NCI-H187 (cell line): ENCODE measurements around the gene CPVL.
A peak's percentile ranks its signal among the peaks of the same experiment; 100 is the strongest.

Source experiments
- DNase-seq, 2 experiments: peaks; one replicate each; lab custom pipeline; 2025; lab: John Stamatoyannopoulos, UW

CPVL gene

GRCh38 chr7:29003703-29004102 lies 142.6 kb downstream of the CPVL start:
- no peak for DNase-seq

DNA sequence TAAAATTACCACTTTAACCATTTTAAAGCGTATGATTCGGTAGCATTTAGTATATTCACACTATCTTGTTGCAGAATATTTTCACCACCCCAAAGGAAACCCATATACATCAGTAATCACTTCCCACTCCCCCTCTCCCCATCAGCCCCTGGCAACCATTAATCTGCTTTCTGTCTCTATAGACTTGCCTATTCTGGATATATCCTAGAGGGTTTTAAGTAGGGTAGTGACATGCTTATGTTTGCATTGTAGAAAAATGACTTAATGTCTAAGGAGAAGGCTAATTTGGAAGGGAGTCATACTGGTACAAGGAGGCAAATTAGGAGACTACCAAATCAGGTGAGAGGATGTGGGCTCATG lies 145.6 kb downstream of the CPVL start:
- DNase-seq = no peak

- DNase-seq = no peak
Observed at GRCh38 chr7:28999895-29000716, 146.2 kb downstream of the CPVL start.

DNA sequence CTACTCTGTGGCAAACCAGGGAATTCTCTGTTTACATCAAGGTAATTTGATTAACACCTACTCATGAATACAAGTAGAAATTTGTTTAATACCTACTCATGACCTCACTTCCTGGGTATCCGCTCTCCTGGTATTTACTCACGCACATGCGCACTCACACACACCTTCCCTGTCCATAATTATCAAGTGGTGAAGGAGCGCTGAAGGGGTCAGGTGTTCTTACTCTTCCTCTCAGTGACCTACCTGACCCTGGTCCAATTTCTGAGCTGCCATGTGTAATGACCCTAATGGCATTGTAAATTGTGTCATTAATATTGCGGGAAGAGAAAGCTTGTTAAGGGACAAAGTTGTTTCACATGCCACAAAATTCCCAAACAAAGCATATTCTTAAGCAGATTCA lies 146.9 kb downstream of the CPVL start:
- DNase-seq = no peak

GRCh38 chr7:28998105-28998504 lies 148.2 kb downstream of the CPVL start:
- peak in 1 of 2 experiments; percentile 35 for DNase-seq

- DNase-seq = no peak
Observed at GRCh38 chr7:28996836-28997235, 149.5 kb downstream of the CPVL start.

- no peak for DNase-seq
Observed at GRCh38 chr7:28993371-28993770, 153.0 kb downstream of the CPVL start.

GRCh38 chr7:28992798-28993197 lies 153.5 kb downstream of the CPVL start:
- no peak for DNase-seq

- no peak for DNase-seq
Observed at GRCh38 chr7:28990200-28990960, 156.0 kb downstream of the CPVL start.

GRCh38 chr7:28989211-28989980 lies 156.9 kb downstream of the CPVL start:
- no peak for DNase-seq

DNA sequence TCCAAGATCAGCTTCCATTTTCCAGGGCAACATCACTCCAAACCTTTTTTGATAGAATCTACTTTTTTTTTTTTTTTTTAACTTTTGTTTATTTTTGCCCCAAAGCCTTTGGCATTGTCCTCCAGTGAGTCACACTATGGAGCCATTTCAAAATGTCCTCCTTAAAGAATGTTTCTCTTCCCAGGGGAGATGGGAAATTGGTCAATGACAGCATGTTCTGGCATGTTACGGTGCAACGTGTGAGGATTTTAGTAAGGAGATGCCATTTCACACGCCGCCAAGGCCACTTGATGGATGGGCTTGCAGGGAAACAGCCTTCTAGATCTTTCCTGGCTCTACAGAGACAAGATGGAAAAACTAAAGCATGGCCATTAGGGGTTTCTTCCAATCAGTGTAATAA lies 157.5 kb downstream of the CPVL start:
- no peak for DNase-seq

DNA sequence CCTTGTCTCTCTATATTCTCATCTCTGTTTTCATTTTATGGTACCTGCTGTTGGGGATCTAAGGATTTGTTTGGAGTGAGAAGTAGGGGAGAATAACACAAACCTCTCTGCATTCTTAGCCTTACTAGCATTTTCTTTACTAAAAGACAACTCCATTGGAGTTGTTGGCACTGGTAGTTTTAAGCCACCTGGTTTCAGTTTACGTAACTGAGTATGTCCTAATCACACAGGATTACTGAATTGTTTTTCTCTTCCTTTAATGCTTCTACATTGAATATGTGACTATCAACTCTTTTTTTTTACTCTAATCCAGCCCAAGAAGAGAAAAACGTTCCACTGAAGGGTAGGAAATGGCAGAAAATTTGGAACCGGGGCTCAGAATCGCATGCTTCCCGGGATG lies 158.2 kb downstream of the CPVL start:
- DNase-seq = no peak

DNA sequence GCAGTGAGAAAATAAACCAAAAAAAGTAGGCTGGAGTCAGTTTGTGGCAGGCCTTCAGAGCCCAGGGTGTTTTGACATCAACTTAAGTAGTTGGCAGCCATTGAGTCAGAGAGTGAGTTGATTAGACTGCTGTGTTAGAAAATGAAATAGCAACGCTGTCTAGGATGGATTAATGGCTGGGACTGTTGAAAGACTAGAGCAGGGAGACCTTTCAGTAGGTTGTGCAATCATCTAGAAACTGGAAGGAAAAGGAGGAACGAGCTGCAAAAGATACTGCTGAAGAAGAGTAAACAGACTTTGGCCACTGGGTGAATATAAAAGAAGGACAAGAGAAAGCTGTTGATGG lies 159.6 kb downstream of the CPVL start:
- DNase-seq = no peak

DNA sequence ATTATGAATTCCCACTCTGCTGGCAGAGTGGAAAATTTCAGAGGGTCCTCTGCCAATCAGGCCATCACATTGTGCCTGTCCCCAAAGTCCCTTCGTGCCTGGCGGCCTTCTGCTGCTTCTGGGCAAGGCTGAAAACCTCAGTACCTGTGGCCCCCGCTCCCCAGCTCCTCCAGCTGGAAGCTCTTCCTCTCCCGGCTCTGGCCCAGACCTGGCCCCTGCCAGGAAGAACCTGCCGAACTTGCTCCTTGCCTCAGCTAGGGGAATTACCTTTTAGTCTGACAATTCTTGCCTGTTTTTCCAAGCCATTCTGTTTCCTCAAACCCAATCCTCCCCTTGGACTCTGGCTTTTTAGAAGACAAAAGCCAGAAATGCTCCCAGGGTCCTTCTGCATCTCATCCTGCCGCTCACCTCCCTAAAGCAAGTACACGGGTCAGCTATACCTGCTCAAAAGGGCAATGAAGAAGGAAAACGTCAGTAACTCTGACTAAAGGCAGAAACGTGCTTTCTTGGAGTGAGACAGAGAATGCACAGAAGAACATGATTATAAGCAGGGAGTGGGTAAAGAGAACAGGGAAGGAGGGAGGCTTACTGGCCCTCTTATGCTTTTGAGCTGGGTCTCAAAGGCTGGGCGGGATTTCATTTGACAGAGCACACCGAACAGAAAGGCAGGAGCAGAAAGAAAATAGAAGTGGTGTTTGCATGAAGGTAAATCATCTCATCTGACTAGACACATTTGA lies 160.1 kb downstream of the CPVL start:
- no peak for DNase-seq

DNA sequence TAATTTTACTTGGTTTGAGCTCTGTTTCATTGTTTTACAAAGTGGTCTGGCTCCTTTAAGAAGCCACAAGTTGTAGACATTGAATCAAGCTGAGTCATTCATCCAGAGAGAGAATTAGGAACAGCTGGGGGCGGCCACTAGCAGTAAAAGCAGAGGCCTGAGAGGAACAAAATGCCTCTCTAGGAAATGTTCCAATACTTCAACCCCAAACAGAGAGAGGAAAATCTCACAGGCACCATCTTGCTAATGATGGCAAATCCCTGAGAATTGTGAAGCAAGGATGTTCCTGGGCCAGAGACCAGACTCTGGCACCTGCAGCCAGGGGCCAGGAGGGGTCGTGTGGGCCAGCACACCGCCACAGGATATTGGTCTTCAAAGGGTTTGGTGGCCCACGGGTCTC lies 161.7 kb downstream of the CPVL start:
- peak in 1 of 2 experiments; percentile 8 for DNase-seq

DNA sequence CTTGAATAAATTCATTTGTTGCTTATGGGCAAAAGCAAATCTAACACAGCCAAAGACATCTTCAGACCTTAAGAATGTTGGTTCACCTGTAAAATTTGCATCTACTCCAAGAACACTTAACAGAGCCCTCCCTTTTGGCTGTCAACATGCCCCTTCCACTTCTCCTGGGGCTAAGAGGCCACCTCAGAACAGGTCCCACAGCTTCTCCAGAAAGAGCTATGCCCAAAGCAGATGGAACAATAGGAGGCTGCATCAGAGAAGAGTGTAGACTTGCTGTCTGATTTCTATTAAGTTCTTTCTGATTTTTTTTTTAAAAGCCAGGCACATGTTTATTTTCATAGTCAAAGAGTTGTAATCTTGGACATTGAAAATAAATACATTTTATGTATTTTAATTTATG lies 162.1 kb downstream of the CPVL start:
- DNase-seq = no peak

DNA sequence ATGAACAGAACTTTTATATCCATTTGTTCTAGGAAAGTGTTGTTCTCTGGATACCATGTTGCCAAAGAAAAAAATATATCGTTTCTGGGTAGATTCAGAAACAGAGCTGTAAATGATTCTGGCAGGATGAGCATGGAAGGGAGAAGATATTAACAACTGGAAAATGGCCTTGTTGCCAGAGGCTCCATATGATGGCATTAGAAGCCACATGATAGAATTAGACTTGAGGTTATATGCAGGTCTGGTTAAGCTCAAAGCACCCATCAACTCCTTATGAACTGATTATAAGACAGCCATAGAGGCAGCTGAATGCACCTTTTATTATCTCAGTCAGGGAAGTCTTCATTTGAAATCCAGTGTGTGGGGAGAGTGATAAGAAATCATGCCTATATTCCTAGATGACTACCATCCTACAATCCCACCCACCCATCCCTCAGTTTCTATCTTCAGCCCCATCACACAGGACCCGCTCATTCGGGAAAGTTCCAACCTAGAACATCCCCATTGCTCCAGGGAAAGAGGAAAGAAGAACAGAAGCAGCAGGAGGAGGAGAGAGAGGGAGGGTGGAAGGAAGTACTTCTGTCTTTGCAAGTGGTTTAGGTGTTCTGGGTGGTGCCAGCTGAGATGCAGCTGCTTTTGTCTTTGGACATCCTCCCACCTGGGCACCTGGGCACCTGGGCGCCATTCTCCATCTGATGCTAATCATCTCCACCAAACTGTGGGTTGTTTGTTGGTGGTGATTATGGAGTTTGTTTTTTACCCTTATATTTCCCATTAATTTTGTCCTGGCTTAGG lies 162.7 kb downstream of the CPVL start:
- no peak for DNase-seq

GRCh38 chr7:28981161-28981465 lies 165.2 kb downstream of the CPVL start:
- DNase-seq = no peak

DNA sequence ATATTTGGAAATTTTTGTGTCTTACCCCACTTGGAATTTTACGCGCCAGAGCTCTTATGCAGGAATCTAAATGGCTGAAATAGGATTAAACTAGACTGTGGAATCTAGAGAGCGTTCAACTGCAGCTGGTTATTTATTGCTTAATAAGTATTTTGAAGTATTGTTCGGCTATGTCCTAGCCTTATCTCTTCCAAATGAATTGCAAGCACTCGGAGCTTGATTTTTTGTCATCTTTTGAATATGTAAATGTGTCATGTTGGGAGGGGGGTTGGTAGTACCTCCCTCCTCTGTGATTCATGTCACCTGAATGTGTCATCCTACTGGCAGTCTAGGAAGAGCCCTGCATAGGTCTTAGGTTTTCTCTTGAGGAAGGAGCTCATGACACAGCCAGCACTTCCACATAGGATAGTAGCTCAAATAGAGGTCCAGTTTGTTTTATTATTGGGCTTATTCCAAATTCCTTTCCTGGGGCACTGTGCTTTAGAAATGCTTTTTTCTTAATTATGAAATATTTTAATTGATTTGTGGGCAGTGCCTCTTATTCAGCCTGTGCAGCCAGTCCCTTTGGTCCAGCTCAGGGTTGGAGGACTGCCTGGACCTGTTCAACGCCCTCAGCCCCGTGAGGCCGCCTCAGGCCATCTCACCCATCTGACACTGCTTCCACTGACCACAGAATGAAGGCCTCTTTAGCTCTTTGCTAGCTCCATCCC lies 165.7 kb downstream of the CPVL start:
- DNase-seq = no peak

GRCh38 chr7:28979776-28980175 lies 166.6 kb downstream of the CPVL start:
- no peak for DNase-seq

DNA sequence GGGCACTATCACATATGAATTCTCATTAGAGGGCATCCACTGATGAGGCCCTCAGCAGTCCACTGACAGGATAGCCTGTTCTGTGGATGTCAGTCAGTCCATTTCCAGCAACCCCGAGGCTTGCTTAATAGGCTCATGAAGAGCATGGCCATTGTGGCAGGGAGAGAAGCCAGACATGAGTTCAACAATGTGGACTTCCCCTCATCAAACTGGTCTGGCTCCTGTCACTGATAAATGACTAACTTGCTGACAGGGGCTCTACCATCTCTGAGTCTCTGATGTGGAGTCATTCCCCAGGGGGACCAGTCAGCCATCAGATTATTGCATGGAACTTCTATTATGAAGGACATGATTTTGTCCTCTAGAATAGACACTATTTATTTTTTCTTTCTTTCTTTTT lies 168.5 kb downstream of the CPVL start:
- no peak for DNase-seq
